Measurements from ENCODE around the gene SERPINB1.
A peak's percentile ranks its signal among the peaks of the same experiment; 100 is the strongest.
"Not testable (repeated sequence)": the region's sequence is repeated elsewhere in the genome, so short reads cannot be mapped to it uniquely, and the experiment has no call there.

The SERPINB1 gene

GRCh38 chr6:2841264-2842138 lies at the start of gene SERPINB1:
SERPINB1 (minus strand) TSS chr6:2841863; CDS start chr6:2840586, 1,277 bp downstream.
- peaks cover 42% of the 10 kb centered on the region for H3K36me3 Mint-ChIP-seq (ENCODE audit: low read depth)
- peak within 1 kb of the TSS; percentile 95 for H3K4me3 Mint-ChIP-seq
- peaks cover 74% of the 10 kb centered on the region for H3K4me1 Mint-ChIP-seq (ENCODE audit: low read depth)
- no peaks in the 10 kb centered on the region for H3K9me3 Mint-ChIP-seq
- H3K27me3 Mint-ChIP-seq: no peaks in the 10 kb centered on the region
- intact Hi-C loops (cut with micrococcal nuclease): loop anchor here (1.0 to 2.0 kb wide), 3 partner anchors 13 to 147 kb away; no protein-coding TSS in a partner anchor
- H3K27ac Mint-ChIP-seq: peak within 1 kb of the TSS; percentile 94

DNA sequence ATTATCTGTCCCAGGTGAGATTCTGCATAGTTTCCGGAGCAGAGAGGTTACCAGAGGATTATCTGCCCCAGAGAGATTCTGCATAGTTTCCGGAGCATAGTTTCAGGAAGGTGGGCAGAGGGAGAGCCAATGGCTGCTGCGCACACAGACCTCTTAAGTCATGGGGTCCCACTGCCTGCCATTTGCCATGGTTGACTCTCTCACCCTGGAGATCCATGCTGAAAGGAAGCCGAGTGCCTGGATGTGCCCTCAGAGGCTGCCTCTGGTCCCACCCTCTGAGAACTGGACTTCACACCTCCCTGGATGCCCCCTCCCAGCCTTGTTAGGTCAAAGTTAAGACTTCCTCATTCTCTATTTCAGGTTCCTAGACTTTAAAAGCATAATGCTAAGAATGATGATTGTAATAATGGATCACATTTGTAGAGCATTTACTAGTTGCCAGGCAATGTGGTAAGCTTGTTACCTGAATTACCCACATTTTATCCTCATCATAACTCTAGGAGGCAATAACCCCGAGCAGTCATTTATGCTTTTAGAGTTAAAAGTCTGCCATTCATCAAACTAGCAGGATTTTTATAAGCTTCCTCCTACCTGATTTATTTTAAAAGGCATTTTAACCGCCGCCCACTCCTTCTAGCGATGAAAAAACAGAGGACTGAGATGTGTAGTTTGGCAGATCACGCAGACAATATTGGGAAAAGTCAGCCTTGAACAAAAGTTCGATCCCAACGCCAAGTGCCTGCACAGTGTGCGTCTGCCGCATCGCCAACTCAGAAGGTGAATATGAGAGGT lies 49.5 kb upstream of the SERPINB1 start:
- Mint-ChIP-seq H3K27ac (no peak overlapping the region), H3K4me1 (ENCODE audit: low read depth) (peaks cover 15% of the 10 kb centered on the region), H3K4me3 (no peak overlapping the region), H3K27me3 (no peaks in the 10 kb centered on the region), H3K9me3 (no peaks in the 10 kb centered on the region), H3K36me3 (ENCODE audit: low read depth) (peaks cover 77% of the 10 kb centered on the region)
- intact Hi-C loops (cut with micrococcal nuclease): no loop called here

DNA sequence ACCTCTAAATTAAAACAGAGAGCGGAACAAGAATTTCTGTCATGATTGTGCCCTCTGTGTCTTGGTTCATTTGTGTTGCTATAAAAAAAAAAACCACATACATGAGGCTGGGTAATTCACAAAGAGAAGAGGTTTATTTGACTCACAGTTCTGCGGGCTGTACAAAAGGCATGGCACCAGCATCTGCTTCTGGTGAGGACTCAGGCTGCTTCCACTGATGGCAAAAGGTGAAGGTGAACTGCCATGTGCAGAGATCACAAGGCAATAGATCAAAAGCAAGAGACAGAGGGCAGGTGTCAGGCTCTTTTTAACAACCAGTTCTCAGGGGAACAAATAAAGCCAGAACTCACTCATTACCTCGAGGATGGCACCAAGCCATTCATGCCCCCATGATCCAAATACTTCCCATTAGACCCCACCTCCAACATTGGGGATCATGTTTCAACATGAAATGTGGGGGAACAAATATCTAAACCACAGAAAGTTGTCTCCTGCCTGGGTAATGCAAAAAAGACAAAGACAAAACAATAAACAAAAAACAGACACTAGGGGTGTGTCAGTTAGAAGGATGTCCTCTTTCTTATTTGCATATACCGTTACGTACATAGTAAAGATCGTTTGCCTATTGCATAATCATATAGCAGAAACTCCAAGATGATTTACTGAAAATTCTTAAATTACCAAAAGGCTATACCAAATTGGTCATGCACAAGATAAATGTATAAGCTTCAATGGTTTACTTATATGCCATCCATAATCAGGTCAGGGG lies 44.5 kb upstream of the SERPINB1 start:
- H3K4me1 Mint-ChIP-seq (ENCODE audit: low read depth): peaks cover 44% of the 10 kb centered on the region
- intact Hi-C loops (cut with micrococcal nuclease): loop anchor here (5.0 kb wide), 1 partner anchor 34 kb away; no protein-coding TSS in a partner anchor
- no peak overlapping the region for H3K27ac Mint-ChIP-seq

DNA sequence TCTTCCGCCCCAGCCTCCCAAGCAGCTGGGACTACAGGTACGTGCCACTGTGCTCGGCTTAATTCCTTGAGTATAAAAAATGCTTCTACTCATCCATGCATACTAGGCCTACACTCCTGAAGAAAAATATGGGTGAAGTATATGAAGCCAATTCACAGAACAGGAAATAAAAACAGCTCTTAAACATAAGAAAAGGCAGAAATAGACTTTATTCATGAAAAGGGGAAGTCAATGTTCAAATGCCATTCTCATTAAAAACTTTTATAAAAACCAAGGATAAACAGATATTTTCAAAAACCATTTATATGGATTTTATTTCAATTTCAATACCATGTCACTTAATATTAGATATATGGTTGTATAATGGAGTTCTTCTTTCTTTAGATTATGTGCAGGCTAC lies 43.1 kb upstream of the SERPINB1 start:
- H3K36me3 Mint-ChIP-seq (ENCODE audit: low read depth): peaks cover 17% of the 10 kb centered on the region
- H3K27ac Mint-ChIP-seq: no peak overlapping the region
- H3K27me3 Mint-ChIP-seq: no peaks in the 10 kb centered on the region
- H3K9me3 Mint-ChIP-seq: no peaks in the 10 kb centered on the region
- H3K4me3 Mint-ChIP-seq: no peak overlapping the region
- intact Hi-C loops (cut with micrococcal nuclease): loop anchor here (5.0 kb wide), 1 partner anchor 33 kb away; no protein-coding TSS in a partner anchor
- peaks cover 57% of the 10 kb centered on the region for H3K4me1 Mint-ChIP-seq (ENCODE audit: low read depth)

More for the DNA sequence above, 44.5 kb upstream of the SERPINB1 start:
- Mint-ChIP-seq H3K9me3 (no peaks in the 10 kb centered on the region), H3K4me3 (no peak overlapping the region), H3K36me3 (ENCODE audit: low read depth) (peaks cover 31% of the 10 kb centered on the region), H3K27me3 (no peaks in the 10 kb centered on the region)

DNA sequence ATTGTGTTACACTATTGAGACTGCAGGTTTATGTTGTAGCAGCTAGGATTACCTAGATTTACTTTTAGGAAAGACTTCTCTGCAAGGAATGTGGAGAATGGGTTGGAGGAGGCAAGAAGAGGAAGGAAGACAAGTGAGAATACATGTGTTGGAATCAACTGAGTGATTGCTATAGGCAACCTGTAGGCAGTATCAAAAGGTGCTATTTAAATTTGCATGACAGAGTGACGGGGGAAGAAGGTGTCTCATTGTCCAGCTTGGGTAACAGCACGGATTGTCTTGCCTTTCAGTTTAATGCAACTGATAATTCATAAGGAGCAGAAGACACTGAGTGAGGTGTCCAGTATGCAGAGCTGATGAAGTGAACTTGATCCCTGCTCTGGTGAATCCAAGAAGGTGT lies 42.0 kb upstream of the SERPINB1 start:
- no peaks in the 10 kb centered on the region for H3K9me3 Mint-ChIP-seq
- intact Hi-C loops (cut with micrococcal nuclease): no loop called here
- H3K27me3 Mint-ChIP-seq: no peaks in the 10 kb centered on the region
- peaks cover 6% of the 10 kb centered on the region for H3K36me3 Mint-ChIP-seq (ENCODE audit: low read depth)
- H3K4me1 Mint-ChIP-seq (ENCODE audit: low read depth): peaks cover 57% of the 10 kb centered on the region
- H3K4me3 Mint-ChIP-seq: no peak overlapping the region
- H3K27ac Mint-ChIP-seq: peak overlapping the region; percentile 44

- Mint-ChIP-seq H3K27me3 (no peaks in the 10 kb centered on the region), H3K27ac (no peak overlapping the region), H3K9me3 (no peaks in the 10 kb centered on the region), H3K4me1 (ENCODE audit: low read depth) (peaks cover 67% of the 10 kb centered on the region), H3K4me3 (no peak overlapping the region), H3K36me3 (ENCODE audit: low read depth) (peaks cover under 1% of the 10 kb centered on the region)
- intact Hi-C loops (cut with micrococcal nuclease): no loop called here
These were observed 39.8 kb upstream of the SERPINB1 start for GRCh38 chr6:2881423-2881822.

- intact Hi-C loops (cut with micrococcal nuclease); H3K36me3 Mint-ChIP-seq (ENCODE audit: low read depth); H3K9me3 Mint-ChIP-seq; H3K27me3 Mint-ChIP-seq; H3K27ac Mint-ChIP-seq; H3K4me3 Mint-ChIP-seq: not testable (repeated sequence)
- H3K4me1 Mint-ChIP-seq (ENCODE audit: low read depth): peaks cover 67% of the 10 kb centered on the region
These were observed 38.5 kb upstream of the SERPINB1 start for GRCh38 chr6:2880156-2880555.

DNA sequence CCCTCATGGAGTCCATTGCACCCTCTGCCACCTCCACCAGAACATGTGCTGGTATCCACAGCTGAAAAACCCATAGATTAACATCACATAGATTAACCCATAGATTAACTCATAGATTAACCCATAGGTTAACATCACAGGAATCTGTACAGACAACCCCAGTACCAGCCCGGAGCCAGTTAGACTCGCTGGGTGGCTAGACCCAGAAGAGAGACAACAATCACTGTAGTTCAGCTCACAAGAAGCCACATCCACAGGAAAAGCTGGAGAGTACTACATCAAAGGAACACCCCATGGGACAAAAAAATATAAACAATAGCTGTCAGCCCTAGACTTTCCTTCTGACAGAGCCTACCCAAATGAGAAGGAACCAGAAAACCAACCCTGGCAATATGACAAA lies 36.3 kb upstream of the SERPINB1 start:
- intact Hi-C loops (cut with micrococcal nuclease): no loop called here
- peaks cover 5% of the 10 kb centered on the region for H3K36me3 Mint-ChIP-seq (ENCODE audit: low read depth)
- no peaks in the 10 kb centered on the region for H3K9me3 Mint-ChIP-seq
- no peaks in the 10 kb centered on the region for H3K27me3 Mint-ChIP-seq
- H3K27ac Mint-ChIP-seq: peak overlapping the region; percentile 90
- H3K4me3 Mint-ChIP-seq: no peak overlapping the region
- H3K4me1 Mint-ChIP-seq (ENCODE audit: low read depth): peaks cover 70% of the 10 kb centered on the region

- peak overlapping the region; percentile 90 for H3K27ac Mint-ChIP-seq
- peaks cover 5% of the 10 kb centered on the region for H3K9me3 Mint-ChIP-seq
- no peaks in the 10 kb centered on the region for H3K27me3 Mint-ChIP-seq
- peak overlapping the region; percentile 20 for H3K4me3 Mint-ChIP-seq
- peaks cover 5% of the 10 kb centered on the region for H3K36me3 Mint-ChIP-seq (ENCODE audit: low read depth)
- H3K4me1 Mint-ChIP-seq (ENCODE audit: low read depth): peaks cover 74% of the 10 kb centered on the region
- intact Hi-C loops (cut with micrococcal nuclease): no loop called here
These were observed 35.6 kb upstream of the SERPINB1 start for GRCh38 chr6:2877057-2877882.

GRCh38 chr6:2876210-2877056 lies 34.8 kb upstream of the SERPINB1 start:
- H3K4me3 Mint-ChIP-seq: peak overlapping the region; percentile 89
- peak overlapping the region; percentile 90 for H3K27ac Mint-ChIP-seq
- peaks cover 5% of the 10 kb centered on the region for H3K36me3 Mint-ChIP-seq (ENCODE audit: low read depth)
- intact Hi-C loops (cut with micrococcal nuclease): no loop called here
- H3K4me1 Mint-ChIP-seq (ENCODE audit: low read depth): peaks cover 68% of the 10 kb centered on the region
- no peaks in the 10 kb centered on the region for H3K27me3 Mint-ChIP-seq
- H3K9me3 Mint-ChIP-seq: peaks cover 9% of the 10 kb centered on the region

GRCh38 chr6:2875359-2876191 lies 33.9 kb upstream of the SERPINB1 start:
- H3K27ac Mint-ChIP-seq: peak overlapping the region; percentile 90
- peaks cover 59% of the 10 kb centered on the region for H3K4me1 Mint-ChIP-seq (ENCODE audit: low read depth)
- intact Hi-C loops (cut with micrococcal nuclease): no loop called here
- peak overlapping the region; percentile 81 for H3K4me3 Mint-ChIP-seq
- H3K27me3 Mint-ChIP-seq: no peaks in the 10 kb centered on the region
- H3K36me3 Mint-ChIP-seq (ENCODE audit: low read depth): peaks cover 5% of the 10 kb centered on the region
- H3K9me3 Mint-ChIP-seq: peaks cover 9% of the 10 kb centered on the region

DNA sequence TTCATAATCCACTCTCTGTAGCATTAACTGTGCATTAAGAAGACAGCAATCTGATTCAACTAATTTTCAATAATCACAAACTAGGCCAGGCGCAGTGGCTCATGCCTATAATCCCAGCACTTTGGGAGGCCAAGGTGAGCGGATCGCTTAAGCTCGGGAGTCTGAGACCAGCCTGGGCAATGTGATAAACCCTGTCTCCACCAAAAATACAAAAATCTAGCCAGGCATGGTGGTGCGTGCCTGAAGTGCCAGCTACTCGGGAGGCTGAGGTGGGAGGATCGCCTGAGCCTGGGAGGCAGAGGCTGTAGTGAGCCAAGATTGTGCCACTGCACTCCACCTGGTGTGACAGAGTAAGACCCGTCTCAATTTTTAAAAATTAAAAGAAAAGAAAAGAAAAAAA lies 32.0 kb upstream of the SERPINB1 start:
- Mint-ChIP-seq H3K4me3 (no peak overlapping the region), H3K4me1 (ENCODE audit: low read depth) (peaks cover 59% of the 10 kb centered on the region), H3K27ac (peak overlapping the region; percentile 33), H3K36me3 (ENCODE audit: low read depth) (peaks cover 5% of the 10 kb centered on the region), H3K27me3 (no peaks in the 10 kb centered on the region), H3K9me3 (peaks cover 16% of the 10 kb centered on the region)
- intact Hi-C loops (cut with micrococcal nuclease): no loop called here

All from dendritic cell treated with granulocyte-macrophage colony-stimulating factor and Interleukin-4, amounts not matched to agents 40 ng/mL and 50 ng/mL, for 4 days (primary cell).